ENCODE results near the gene USPL1.

Gene USPL1

GRCh38 chr13:30659980-30660379 lies 42.3 kb downstream of the USPL1 start:
- no peak for DNase-seq (ENCODE audit: low spot score)

GRCh38 chr13:30660796-30661195 lies 43.1 kb downstream of the USPL1 start:
- no peak for DNase-seq (ENCODE audit: low spot score)

GRCh38 chr13:30664689-30665275 lies 47.1 kb downstream of the USPL1 start:
- DNase-seq (ENCODE audit: low spot score), result no peak

- DNase-seq (ENCODE audit: low spot score), result no peak
Observed at GRCh38 chr13:30665638-30666037, 47.9 kb downstream of the USPL1 start.

- no peak for DNase-seq (ENCODE audit: low spot score)
Observed at GRCh38 chr13:30666113-30666512, 48.4 kb downstream of the USPL1 start.

GRCh38 chr13:30667014-30667413 lies 49.3 kb downstream of the USPL1 start:
- DNase-seq (ENCODE audit: low spot score), result no peak

- DNase-seq (ENCODE audit: low spot score), result no peak
Observed at GRCh38 chr13:30668312-30668711, 50.6 kb downstream of the USPL1 start.

- no peak for DNase-seq (ENCODE audit: low spot score)
Observed at GRCh38 chr13:30671271-30671815, 53.6 kb downstream of the USPL1 start.

GRCh38 chr13:30673669-30674521 lies 56.2 kb downstream of the USPL1 start:
- DNase-seq (ENCODE audit: low spot score), result peak; percentile 96

- DNase-seq (ENCODE audit: low spot score), result no peak
Observed at GRCh38 chr13:30675717-30676116, 58.0 kb downstream of the USPL1 start.

GRCh38 chr13:30676672-30677071 lies 59.0 kb downstream of the USPL1 start:
- no peak for DNase-seq (ENCODE audit: low spot score)

- DNase-seq (ENCODE audit: low spot score), result peak; percentile 64
Observed at GRCh38 chr13:30679483-30680330, 62.0 kb downstream of the USPL1 start.

GRCh38 chr13:30681843-30682242 lies 64.1 kb downstream of the USPL1 start:
- no peak for DNase-seq (ENCODE audit: low spot score)

GRCh38 chr13:30685320-30685859 lies 67.7 kb downstream of the USPL1 start:
- DNase-seq (ENCODE audit: low spot score), result no peak

GRCh38 chr13:30685987-30686386 lies 68.3 kb downstream of the USPL1 start:
- DNase-seq (ENCODE audit: low spot score), result no peak

GRCh38 chr13:30687601-30688000 lies 69.9 kb downstream of the USPL1 start:
- DNase-seq (ENCODE audit: low spot score), result no peak

- DNase-seq (ENCODE audit: low spot score), result no peak
Observed at GRCh38 chr13:30689752-30690151, 72.0 kb downstream of the USPL1 start.

- no peak for DNase-seq (ENCODE audit: low spot score)
Observed at GRCh38 chr13:30690282-30691188, 72.8 kb downstream of the USPL1 start.

- no peak for DNase-seq (ENCODE audit: low spot score)
Observed at GRCh38 chr13:30692113-30692512, 74.4 kb downstream of the USPL1 start.

- DNase-seq (ENCODE audit: low spot score), result no peak
Observed at GRCh38 chr13:30696278-30697176, 78.8 kb downstream of the USPL1 start.

Measured in D341Med (cell line).